Endothelial cell of umbilical vein (primary cell): Measurements from ENCODE around the gene TENT4A. TPM values are rescaled to one million over a fixed set of nuclear protein-coding genes. Genes with fewer than 3 reads are reported as not detected.
A peak's percentile ranks its signal among the peaks of the same experiment; 100 is the strongest.

Experiments
- BruUV-seq: library from RNA; stranded (reverse); fragments of 400-500 nt; replicated peaks from 2 replicates; lab custom pipeline; 2021; lab: Mats Ljungman, UMichigan
- CTCF ChIA-PET: fragments of 300-600, 350-600 bp; sonication (Branson Sonifier 250); formaldehyde crosslinking; loops from one replicate; lab custom pipeline; 2021; ENCODE audit warnings: antibody characterized with exemption, inconsistent platforms; lab: Charles Lee
- POLR2A ChIA-PET: fragments of 300-600, 350-600 bp; sonication (Branson Sonifier 250); formaldehyde crosslinking; loops from one replicate; lab custom pipeline; 2021; ENCODE audit warnings: antibody characterized with exemption, inconsistent platforms; lab: Charles Lee
- DNase-seq: peaks from one replicate; pipeline ENCODE4 v3.0.0-alpha.2; 2011; ENCODE audit warnings: low read depth, low spot score
- FAIRE-seq: peaks from 2 replicates; lab custom pipeline; 2011; peaks lifted over from hg19 to GRCh38; lab: Jason Lieb, UNC
- H2AFZ ChIP-seq: 2 replicates; pipeline ENCODE4 v1.6.0; 2012; ENCODE audit warnings: low read depth, low read length, control low read depth, inconsistent platforms
- H3K27ac ChIP-seq: 2 replicates; pipeline ENCODE4 v1.5.1; 2011; ENCODE audit warnings: low read depth, mild to moderate bottlenecking, control low read depth, low read length, moderate library complexity; ENCODE audit not compliant: insufficient read depth
- H3K27me3 ChIP-seq, 2 experiments: 2 replicates each; pipeline versions ENCODE4 v1.6.0 to v1.6.1; 2011; ENCODE audit warnings: low read length in 2 of 2, mixed read lengths in 1 of 2; ENCODE audit not compliant: control insufficient read depth in 2 of 2, insufficient read depth in 2 of 2
- H3K36me3 ChIP-seq, 2 experiments: 2 replicates in 1 of 2; 3 replicates in 1 of 2; pipeline ENCODE4 v1.5.1; 2011; ENCODE audit warnings: low read length in 2 of 2, mild to moderate bottlenecking in 1 of 2, moderate library complexity in 1 of 2; ENCODE audit not compliant: control insufficient read depth in 2 of 2, insufficient read depth in 2 of 2; ENCODE audit errors: extremely low read depth in 1 of 2
- H3K4me1 ChIP-seq: 3 replicates; pipeline ENCODE4 v1.5.1; 2011; ENCODE audit warnings: mild to moderate bottlenecking, low read length; ENCODE audit not compliant: control insufficient read depth, insufficient read depth; ENCODE audit errors: extremely low read depth
- H3K4me2 ChIP-seq: 2 replicates; pipeline ENCODE4 v1.6.1; 2011; ENCODE audit warnings: low read length, control low read depth, mixed read lengths; ENCODE audit not compliant: insufficient read depth
- H3K4me3 ChIP-seq, 3 experiments: fragments of 200-600 bp in 1 of 3; sonication (generic), shearing (Covaris generic) in 1 of 3; replicated peaks in 1 of 3; 2 replicates each; pipeline ENCODE4 v1.5.1; 2011 to 2016; ENCODE audit warnings: control low read depth in 3 of 3, low read length in 3 of 3, mild to moderate bottlenecking in 2 of 3, inconsistent platforms in 1 of 3, low read depth in 1 of 3, moderate library complexity in 1 of 3; ENCODE audit not compliant: insufficient read depth in 1 of 3
- H3K79me2 ChIP-seq: 2 replicates; pipeline ENCODE4 v1.6.0; 2012; ENCODE audit warnings: low read length, inconsistent platforms; ENCODE audit not compliant: control insufficient read depth, insufficient read depth
- H3K9ac ChIP-seq: replicated peaks from 2 replicates; pipeline ENCODE3; 2011; ENCODE audit warnings: low read length, control low read depth; ENCODE audit not compliant: insufficient read depth; ENCODE audit errors: extremely low read depth
- H3K9me1 ChIP-seq: replicated peaks from 3 replicates; pipeline ENCODE4 v1.6.0; 2011; ENCODE audit warnings: mild to moderate bottlenecking, low read length; ENCODE audit not compliant: control insufficient read depth, insufficient read depth; ENCODE audit errors: extremely low read depth
- H3K9me3 ChIP-seq: replicated peaks from 2 replicates; pipeline ENCODE4 v1.5.1; 2012; ENCODE audit warnings: low read length, inconsistent platforms; ENCODE audit not compliant: control insufficient read depth, insufficient read depth
- H4K20me1 ChIP-seq: replicated peaks from 2 replicates; pipeline ENCODE3; 2011; ENCODE audit warnings: mild to moderate bottlenecking, low read length; ENCODE audit not compliant: control insufficient read depth, insufficient read depth; ENCODE audit errors: extremely low read depth
- CTCF ChIP-seq, 2 donors: IDR thresholded peaks; 1 replicate in 1 of 2; 2 replicates in 1 of 2; pipeline ENCODE4 v1.5.1; 2011; ENCODE audit warnings: low read length in 2 of 2, mild to moderate bottlenecking in 2 of 2, moderate library complexity in 2 of 2, control low read depth in 1 of 2, inconsistent platforms in 1 of 2, low read depth in 1 of 2; ENCODE audit not compliant: insufficient read depth in 1 of 2; ENCODE audit errors: extremely low read depth in 1 of 2
- EZH2 ChIP-seq: IDR thresholded peaks from 2 replicates; pipeline ENCODE4 v1.6.1; 2012; ENCODE audit warnings: borderline replicate concordance, low read depth, mild to moderate bottlenecking, moderate library complexity, low read length, inconsistent platforms; ENCODE audit not compliant: severe bottlenecking
- FOS ChIP-seq: IDR thresholded peaks from 2 replicates; pipeline ENCODE4 v1.6.1; 2011; ENCODE audit warnings: mild to moderate bottlenecking, low read length, moderate library complexity, borderline replicate concordance; ENCODE audit not compliant: insufficient read depth
- GATA2 ChIP-seq: IDR thresholded peaks from 2 replicates; pipeline ENCODE4 v1.7.0; 2011; ENCODE audit warnings: low read depth, mild to moderate bottlenecking, moderate library complexity, mixed read lengths, low read length; ENCODE audit not compliant: insufficient read length, insufficient read depth
- JUN ChIP-seq: IDR thresholded peaks from 2 replicates; pipeline ENCODE4 v1.6.1; 2011; ENCODE audit warnings: borderline replicate concordance, low read depth; ENCODE audit not compliant: insufficient read length, insufficient read depth
- MAX ChIP-seq: IDR thresholded peaks from 2 replicates; pipeline ENCODE4 v1.6.1; 2011; ENCODE audit not compliant: insufficient read depth, insufficient read length
- MYC ChIP-seq: IDR thresholded peaks from one replicate; pipeline ENCODE4 v1.6.1; 2011; ENCODE audit warnings: mild to moderate bottlenecking, low read depth, low read length
- POLR2A ChIP-seq: IDR thresholded peaks from 2 replicates; pipeline ENCODE4 v1.6.1; 2012; ENCODE audit warnings: low read depth, mild to moderate bottlenecking, control low read depth, low read length
- POLR2AphosphoS5 ChIP-seq: IDR thresholded peaks from 2 replicates; pipeline ENCODE4 v1.6.1; 2012; ENCODE audit warnings: low read depth, mild to moderate bottlenecking, control low read depth, low read length, moderate library complexity; ENCODE audit not compliant: insufficient read depth
- dilution Hi-C: fragments of 300-500 bp; cut with MboI; formaldehyde crosslinking; loops from one replicate; pipeline ENCODE4 v1.15.0; 2019; ENCODE audit warnings: low sequenced_read_pairs; ENCODE audit not compliant: extremely low pct_ligation_motif_present
- intact Hi-C: fragments of 100-400 bp; cut with micrococcal nuclease; formaldehyde crosslinking; loops from one replicate; pipeline ENCODE4 v1.10.0; 2022
- polyA plus RNA-seq, 4 experiments: library from polyadenylated mRNA; depleted of rRNA in 3 of 4; stranded (reverse) in 3 of 4; unstranded in 1 of 4; fragments of >200 nt; gene quantifications; 2 replicates each; pipeline versions ENCODE4 v1.2.1 to v1.2.3, GENCODE V29; 2011 to 2012; ENCODE audit warnings: missing spikeins in 1 of 4
- total RNA-seq: library from RNA; stranded (reverse); gene quantifications from 2 replicates; pipeline ENCODE4 v1.2.3, GENCODE V29; 2021

TENT4A gene
- total and polyA plus RNA-seq, 2 donors (not counting 3 experiments of a cell fraction or from before 2014, with no cell fraction given): 10.2 to 35.4 TPM

- Histone ChIP-seq H3K4me1 (peaks cover 28% of the 10 kb centered on the region), H3K4me2 (peak overlapping the region; percentile 89), H3K27me3 (no peaks in the 10 kb centered on the region), H2AFZ (no peak overlapping the region), H3K4me3 (peak overlapping the region in 2 of 3 experiments; percentile 81 to 82), H3K9me3 (no peaks in the 10 kb centered on the region), H3K27ac (no peak overlapping the region), H3K79me2 (peaks cover 69% of the 10 kb centered on the region), H3K9me1 (no peaks in the 10 kb centered on the region), H3K36me3 (peaks cover 0 to 2% of the 10 kb centered on the region in 2 experiments), H4K20me1 (peaks cover 5% of the 10 kb centered on the region), H3K9ac (no peak overlapping the region)
- no TSS peak for BruUV-seq
- intact Hi-C loops (no loop called here), dilution Hi-C loops (no loop called here)
- TF ChIP-seq FOS (no peak), POLR2AphosphoS5 (no peak), MAX (no peak), MYC (no peak), POLR2A (no peak), CTCF (IDR thresholded peaks at IDR 0.05; ENCODE audit: extremely low read depth in 1 of 2, insufficient read depth in 1 of 2, low read depth in 1 of 2, low read length in 2 of 2) (no peak), GATA2 (no peak), JUN (no peak), EZH2 (no peak)
- DNase-seq (no peak), FAIRE-seq (peak; percentile 12)
- ChIA-PET POLR2A (no interaction called here), CTCF (interaction anchor here (1.6 kb wide), 1 partner anchor 29 kb away, joined by 5 read pairs; no protein-coding TSS in a partner anchor)
Observed at GRCh38 chr5:6715758-6716628, 2.8 kb downstream of the TENT4A start.
